HTERT RPE-1 (cell line): ENCODE measurements around the gene MON2.
"Not testable (repeated sequence)": the region's sequence is repeated elsewhere in the genome, so short reads cannot be mapped to it uniquely, and the experiment has no call there.

ENCODE experiments used
- in situ Hi-C: fragments of 300-500 bp; cut with MboI; formaldehyde crosslinking; loops from 4 replicates; pipeline ENCODE4 v1.14.3; 2020; ENCODE audit warnings: low sequenced_read_pairs

MON2 gene

DNA sequence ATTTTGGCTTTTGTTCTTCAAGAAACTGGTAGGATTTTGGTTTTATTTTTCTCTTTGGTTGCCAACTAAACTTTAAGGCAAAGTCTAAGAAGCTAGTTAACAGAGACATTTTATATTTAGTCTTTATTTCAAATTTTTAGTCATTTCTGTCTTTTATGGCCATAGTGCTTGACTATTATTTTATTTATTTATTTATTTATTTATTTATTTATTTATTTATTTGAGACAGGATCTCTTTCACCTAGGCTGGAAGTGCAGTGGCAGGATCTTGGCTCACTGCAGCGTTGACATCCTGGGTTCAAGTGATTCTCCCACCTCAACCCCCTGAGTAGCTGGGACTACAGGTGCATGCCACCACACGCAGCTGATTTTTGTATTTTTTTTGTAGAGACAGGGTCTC is 3.1 kb downstream of the MON2 start:
- in situ Hi-C loops = no loop called here

DNA sequence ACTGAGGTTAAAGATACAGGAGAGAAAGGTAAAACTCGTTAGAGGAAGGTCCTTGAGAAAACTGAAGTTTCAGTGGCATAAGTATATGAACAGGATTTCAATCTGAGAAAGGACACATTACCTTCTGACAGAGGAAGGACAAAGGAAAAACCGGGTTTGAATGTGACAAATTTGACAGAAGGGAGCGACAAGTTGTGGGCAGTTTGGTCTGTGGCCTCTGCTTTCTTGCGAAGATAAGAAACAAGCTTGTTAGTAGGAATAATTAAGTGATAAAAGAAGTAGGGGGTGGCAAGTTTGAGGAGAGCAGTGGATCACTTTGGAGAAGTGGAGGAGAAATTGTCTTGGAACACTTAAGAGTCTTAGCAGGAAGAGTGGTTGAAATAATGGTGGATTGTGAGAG is 5.1 kb downstream of the MON2 start:
- in situ Hi-C loops = no loop called here

DNA sequence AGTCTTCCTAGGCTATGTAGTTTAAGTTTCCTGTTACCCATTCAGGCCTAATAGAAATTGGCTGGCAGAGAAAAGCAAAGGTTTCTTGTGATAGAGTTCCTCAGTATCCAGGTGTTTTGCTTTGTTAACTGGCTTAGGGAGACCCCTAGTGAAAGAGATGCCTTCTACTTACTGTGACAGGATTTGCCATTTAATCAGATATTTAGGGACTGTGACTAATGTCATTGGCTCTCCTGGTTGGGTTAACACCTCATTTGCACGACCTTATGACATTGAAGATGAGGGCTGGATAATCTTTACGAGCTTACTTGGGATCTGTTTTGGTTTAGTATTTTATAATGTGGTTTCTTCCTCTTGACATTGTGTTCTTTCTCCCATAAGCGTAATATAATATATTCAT is 5.8 kb downstream of the MON2 start:
- in situ Hi-C loops = no loop called here

DNA sequence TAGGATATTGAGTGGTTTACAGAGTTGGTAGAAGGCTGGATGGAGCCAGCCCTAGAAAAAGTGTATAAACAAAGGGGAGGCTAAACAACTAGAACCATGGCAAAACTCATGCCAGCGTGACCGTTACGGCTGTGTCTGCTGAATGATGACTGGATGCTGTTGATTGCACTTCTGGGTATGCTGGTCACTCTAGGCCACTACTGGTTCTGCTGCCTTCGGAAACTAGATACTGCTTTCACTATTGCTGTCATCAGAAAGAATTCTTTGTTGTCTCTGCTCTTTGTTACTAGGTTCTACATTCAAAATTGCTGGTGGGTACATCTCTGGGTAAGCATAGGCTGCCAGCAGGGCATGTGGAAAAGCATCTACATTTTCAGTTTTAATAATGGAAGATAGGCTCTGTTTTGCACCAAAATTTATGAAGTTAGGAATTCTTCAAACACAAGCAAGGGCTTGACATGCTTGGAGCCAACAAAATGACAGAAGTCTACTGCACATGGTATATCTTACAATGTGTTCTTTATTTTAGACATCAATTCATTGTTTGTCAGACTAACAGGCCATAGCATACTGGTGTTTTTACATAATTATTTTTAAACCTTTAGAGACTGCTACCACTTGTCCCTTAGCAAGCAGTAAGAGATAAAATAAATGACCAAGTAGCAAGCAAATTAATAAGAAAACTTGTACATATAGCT is 15.4 kb downstream of the MON2 start:
- in situ Hi-C loops = no loop called here

DNA sequence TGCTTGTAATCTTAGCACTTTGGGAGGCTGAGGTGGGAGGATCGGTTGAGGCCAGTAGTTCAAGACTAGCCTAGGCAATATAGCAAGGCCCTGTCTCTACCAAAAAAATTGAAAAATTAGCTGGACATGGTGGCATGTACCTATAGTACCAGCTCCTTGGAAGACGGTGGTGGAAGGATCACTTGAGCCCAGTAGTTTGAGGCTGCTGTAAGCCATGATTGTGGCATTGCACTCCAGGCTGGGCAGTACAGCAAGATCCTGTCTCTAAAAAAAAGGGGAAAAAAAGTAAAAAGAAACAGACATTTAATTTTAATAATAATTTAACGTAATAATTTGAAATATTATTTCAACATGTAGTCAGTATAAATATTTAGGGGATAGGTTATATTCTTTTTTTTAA is 16.1 kb downstream of the MON2 start:
- in situ Hi-C loops = no loop called here

DNA sequence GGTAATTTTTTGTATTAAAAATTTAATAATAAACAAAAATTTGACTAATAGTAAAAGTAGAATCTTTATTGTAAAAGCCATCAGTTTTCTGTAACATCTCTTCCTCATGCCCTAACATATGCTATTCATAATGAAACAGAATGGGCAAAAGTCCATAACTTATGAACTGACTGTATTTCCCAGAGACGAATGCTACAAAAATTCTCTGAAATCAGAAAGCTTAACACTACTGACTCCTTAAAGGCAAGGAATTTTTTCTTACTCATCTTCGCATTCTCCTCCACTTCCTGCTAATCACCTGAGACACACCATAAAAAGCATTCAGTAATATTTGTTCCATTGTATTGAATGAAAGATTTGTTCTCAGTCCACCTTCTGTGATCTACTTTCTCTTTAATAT is 17.6 kb downstream of the MON2 start:
- in situ Hi-C loops = no loop called here

DNA sequence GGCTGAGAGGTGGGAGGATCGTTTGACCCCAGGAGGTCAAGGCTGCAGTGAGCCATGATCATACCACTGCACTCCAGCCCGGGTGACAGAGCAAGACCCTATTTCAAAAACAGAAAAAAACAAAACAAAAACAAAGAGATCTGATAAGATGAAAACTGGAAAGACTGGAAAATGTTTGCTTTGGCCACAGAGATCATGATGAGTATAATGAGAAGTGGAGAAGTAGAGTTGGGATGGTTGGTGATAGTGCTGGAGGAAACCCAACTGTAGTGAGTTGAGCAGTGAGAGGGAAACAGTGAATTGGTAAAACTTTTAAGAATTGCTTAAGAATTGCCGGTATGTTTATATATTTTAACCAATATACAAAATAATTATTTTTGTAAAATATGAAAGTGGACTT is 39.2 kb downstream of the MON2 start:
- in situ Hi-C loops = no loop called here

DNA sequence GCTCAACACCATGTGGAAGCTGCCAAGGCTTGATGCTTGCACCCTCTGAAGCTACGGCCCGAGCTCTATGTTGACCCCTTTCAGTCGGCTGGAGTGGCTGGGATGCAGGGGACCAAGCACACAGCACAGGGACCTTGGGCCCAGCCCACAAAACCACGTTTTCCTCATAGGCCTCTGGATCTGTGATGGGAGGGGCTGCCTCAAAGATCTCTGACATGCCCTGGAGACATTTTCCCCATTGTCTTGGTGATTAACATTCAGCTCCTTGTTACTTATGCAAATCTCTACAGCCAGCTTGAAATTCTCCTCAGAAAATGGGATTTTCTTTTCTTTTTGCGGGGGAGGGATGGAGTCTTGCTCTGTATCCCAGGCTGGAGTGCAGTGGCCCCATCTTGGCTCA is 46.3 kb downstream of the MON2 start:
- in situ Hi-C loops = no loop called here

DNA sequence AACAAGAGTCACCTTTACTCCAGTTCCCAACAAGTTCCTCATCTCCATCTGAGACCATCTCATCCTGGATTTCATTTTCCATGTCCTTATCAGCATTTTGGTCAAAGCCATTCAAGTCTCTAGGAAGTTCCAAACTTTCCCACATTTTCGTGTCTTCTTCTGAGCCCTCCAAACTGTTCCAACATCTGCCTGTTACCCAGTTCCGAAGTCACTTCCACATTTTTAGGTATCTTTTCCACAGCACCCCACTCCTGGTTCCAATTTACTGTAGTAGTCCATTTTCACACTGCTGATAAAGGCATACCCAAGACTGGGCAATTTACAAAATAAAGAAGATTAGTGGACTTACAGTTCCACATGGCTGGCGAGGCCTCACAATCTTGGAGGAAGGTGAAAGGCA is 47.5 kb downstream of the MON2 start:
- in situ Hi-C loops = not testable (repeated sequence)

DNA sequence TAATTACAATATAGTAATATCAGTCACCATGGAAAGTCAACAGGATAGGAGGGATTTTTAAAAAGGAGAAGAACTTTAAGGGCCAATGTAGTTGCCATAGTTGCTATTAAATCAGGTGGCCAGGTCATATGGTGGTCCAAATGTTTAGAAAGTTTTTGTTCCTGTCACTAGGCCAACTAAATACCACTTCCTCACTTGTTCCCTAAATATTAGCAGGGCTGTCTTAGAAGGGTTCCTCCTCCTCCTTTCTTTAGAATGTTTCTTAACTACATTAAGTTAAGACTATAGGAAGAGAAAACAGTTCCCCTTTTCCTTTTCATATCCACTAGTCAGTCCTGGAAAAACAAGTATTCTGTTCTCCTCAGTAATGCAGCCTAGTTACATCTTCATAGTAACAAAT is 50.3 kb downstream of the MON2 start:
- in situ Hi-C loops = no loop called here

DNA sequence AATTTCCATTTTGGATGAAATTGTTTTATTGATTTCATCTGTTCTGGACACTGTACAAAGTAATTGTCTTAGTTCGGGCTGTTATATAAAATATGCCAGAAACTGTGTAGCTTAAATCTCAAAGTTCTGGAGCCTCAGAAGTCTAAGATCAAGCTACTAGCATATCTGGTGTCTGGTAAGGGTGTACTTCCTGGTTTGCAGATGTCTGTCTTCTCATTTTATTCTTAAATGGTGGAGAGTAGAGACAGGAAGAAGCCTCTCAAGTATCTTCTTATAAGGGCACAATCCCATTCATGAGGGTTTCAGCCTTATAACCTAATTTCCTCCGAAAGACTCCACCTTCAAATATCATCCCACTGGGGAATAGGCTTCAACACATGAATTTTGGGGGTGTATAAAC is 51.3 kb downstream of the MON2 start:
- in situ Hi-C loops = no loop called here

DNA sequence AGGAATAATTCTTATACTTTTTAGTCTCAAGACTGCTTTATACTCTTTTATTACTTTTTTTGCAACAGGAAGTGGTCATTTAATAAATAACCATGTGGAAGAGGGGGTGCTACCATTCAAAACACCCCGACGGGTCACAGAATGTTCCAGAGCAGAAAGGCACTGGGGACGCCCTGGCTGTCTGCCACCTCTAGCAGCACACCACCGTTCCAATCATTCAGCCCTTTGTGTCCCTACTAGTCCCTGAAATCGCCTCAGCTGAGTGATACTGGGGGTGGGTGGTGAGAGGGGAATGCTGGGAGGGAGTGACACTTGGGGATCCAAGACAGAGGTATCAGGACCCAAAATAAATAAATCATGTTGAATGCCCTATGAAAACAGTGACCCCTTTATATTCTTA is 52.4 kb downstream of the MON2 start:
- in situ Hi-C loops = no loop called here

DNA sequence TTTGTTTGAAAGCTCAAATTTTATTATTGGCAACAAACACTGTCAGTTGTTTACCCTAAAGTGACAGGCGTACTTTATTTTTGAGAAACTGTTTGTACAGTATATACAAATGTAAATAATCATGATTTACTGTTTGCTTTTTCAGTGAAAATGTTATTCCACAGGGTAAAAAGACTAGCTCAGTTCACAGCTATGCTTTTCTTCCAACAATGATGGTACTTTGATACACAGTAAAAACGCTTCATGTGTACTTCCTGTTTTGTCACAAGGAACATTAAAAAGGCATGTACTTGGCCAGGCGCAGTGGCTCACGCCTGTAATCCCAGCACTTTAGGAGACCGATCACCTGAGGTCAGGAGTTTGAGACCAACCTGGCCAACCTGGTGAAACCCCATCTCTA is 53.7 kb downstream of the MON2 start:
- in situ Hi-C loops = no loop called here

DNA sequence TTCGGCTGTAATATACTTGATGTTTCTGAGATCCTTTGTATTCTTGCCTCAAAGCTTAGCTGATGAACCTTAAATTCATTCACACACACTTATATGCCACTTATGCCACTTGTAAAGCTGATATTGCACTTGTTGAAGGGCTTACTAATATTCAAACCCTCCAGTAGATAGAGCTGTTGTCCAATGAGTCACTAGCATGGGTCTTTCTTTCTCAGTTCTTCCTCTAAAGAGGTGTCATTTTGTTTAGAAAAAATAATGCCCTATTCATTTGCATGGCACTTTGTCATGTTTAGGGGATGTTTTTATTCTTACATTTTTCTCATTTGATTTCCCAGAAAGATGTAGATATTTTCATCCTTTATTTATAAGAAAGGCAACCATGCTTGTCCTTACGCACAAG is 56.4 kb downstream of the MON2 start:
- in situ Hi-C loops = no loop called here

DNA sequence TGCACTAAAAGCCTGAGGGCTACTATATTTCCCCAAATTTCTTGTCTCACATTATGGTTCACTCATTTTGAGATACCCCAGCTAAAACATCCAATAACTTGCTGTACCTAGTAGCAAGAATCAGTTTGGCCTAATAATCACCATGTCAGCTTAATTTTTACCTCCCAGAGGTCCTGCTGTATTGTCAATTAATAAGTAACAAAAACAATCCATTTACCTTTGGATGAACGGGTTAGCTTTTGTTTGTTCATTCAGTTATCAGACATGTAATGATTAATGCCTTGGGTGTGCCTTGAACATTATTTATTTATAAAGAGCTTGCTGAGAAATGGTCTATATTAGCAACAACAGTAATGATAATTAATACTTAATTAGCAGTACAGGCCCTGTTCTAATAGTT is 57.0 kb downstream of the MON2 start:
- in situ Hi-C loops = no loop called here

DNA sequence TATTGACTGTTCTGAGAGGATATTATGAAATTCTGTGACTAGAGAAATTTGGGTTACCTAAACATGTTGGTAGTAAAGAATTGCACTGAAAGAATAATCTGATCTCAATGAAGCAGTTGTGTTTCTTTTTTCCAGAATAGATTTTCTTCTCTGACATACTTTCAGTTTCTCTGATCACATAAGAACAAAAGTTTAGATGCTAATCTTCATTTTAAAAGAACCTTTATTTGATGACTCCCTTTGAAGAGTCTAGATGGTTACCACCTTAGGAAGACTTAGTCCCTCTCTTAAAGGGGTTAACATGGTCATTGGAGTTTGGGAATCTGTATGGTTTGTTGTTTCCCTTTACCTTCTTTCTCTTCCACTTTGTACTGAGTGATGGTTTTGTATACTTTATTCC is 58.6 kb downstream of the MON2 start:
- in situ Hi-C loops = no loop called here

DNA sequence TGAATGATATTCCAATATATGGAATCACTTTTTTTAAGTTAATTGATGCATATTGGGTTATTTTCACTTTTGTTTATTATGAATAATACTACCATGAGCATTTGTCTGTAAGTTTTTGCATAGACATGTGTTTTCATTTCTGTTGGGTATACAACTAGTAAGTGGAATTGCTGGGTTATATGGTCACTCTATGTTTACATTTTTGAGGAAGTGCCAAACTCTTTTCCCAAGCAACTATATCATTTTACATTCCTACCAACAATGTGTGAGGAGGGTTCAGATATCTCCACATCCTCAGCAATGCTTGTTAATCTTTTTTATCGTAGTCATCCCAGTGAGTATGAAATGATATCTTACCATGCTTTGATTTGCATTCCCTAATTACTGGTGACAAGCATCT is 64.0 kb downstream of the MON2 start:
- in situ Hi-C loops = no loop called here

DNA sequence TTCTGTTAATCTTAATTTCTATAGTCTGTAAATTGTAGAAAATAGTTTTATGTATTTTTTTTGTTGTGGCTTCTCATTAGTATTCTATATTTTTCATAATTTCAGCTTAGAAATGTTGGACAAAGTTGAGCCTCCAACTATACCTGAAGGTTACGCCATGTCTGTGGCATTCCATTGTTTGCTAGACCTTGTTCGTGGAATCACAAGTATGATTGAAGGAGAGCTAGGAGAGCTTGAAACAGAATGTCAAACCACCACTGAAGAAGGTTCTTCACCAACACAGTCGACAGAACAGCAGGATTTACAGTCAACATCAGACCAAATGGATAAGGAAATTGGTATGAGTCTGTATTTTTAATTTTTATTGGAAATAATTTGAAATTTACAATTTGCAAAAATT is 65.7 kb downstream of the MON2 start:
- in situ Hi-C loops = no loop called here

DNA sequence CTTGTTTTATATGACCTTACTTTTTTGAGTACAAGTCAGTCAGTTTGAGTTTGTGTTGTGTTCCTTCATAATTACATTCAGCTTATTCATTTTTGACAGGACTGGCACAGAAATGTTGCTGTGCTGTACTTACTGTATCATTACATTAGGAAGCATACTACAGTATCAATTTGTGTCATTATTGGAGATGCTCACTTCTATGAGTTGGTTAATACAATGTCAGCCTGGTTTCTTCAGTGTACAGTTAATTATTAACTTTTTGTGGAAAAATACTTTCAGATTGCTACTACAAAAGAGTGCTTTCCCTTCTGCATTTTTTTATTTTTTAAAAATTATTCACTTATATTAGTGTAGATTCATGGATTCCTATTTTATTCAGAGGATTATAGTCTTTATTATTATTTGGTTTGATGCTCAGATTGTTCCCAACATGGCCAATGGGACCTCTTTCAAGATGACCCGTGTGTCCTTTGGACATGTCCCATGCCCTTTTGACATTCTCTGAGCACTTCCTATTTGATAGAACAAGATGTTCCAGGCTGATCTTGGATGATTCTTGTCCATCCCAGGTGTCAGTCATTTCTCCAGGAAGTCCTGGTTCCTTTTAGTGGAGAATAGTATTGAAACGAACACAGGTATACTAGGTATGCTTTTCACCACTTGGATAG is 66.6 kb downstream of the MON2 start:
- in situ Hi-C loops = no loop called here

DNA sequence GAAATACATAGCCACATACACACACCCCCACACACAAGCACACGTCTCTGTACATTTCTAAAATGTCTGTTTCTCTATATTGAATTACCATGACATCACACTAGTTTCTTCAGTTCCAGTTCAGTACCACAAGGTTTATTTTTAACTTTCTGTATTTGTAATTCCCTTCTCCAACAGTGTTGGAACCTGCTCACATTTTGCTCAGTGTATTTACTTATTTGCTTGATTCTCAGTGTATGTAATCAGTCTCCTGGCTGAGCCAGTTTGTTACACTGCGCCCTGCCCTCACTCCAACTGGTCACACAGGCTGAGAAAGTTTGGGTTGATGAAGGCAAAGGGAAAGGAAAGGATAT is 67.1 kb downstream of the MON2 start:
- in situ Hi-C loops = no loop called here

DNA sequence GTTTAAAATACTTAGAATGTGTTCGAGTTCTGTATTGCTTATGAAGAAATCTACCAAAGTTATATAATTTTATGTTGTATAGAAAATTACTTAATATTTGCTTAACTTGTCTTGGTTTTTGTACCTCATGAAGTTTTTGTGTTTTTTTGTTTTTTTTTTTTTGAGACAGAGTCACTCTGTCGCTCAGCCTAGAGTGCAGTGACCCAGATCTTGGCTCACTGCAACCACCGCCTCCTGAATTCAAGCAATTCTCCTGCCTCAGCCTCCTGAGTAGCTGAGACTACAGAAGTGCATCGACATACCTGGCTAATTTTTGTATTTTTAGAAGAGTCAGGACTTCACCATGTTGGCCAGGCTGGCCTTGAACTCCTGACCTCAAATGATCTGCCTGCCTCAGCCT is 69.9 kb downstream of the MON2 start:
- in situ Hi-C loops = no loop called here

DNA sequence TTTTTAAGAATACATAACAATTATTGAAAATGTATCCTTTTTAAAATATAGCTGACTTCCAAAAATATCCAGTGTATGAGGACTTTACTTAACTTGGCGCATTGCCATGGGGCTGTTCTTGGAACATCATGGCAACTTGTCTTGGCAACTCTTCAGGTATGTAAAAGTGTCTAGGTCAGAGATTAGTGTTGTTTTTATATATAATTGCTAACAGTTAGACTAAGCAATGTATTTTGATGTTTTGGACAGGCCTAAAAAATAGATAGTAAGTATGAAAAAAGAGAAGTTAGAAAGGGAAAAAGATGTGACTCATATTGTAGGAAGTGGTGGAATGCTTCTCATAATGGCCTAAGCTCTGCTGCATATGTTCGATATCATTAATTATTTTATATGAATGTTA is 70.9 kb downstream of the MON2 start:
- in situ Hi-C loops = no loop called here

DNA sequence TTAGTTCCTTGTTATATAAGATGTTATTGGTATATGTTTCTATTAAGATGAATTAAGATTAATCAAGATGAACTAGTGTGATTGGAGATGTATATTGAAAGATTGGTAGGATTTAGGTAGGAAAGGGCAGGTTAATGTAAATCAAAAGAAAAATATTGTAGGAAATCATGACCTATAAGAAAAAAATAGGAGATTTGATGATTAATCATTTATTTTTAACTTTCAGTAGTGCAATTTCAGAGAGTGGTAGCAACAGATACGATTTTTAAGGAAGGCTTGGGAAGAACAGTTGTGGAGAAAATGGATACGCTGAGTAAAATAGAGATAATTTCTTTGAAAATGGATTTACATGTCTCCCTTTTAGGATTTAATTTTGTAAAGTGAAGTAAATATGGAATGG is 73.7 kb downstream of the MON2 start:
- in situ Hi-C loops = no loop called here
